GM23248 (cell line): ENCODE measurements around the gene EVX2. TPM values are rescaled to one million over a fixed set of nuclear protein-coding genes. Genes with fewer than 3 reads are reported as not detected.

ENCODE experiments used
- DNase-seq: peaks from one replicate; pipeline ENCODE4 v3.0.0-alpha.2; 2015
- H2AFZ ChIP-seq: fragments of 200-600 bp; sonication (generic); 2 replicates; pipeline ENCODE4 v1.6.1; 2016; ENCODE audit warnings: antibody characterized with exemption
- H3F3A ChIP-seq: fragments of 200-600 bp; sonication (generic); 2 replicates; pipeline ENCODE4 v1.6.1; 2016; ENCODE audit warnings: mild to moderate bottlenecking, antibody characterized with exemption, mixed run types; ENCODE audit not compliant: insufficient read depth
- H3K27ac ChIP-seq: fragments of 200-600 bp; sonication (generic); 2 replicates; pipeline ENCODE4 v1.5.1; 2016; ENCODE audit warnings: mild to moderate bottlenecking
- H3K27me3 ChIP-seq: fragments of 200-600 bp; sonication (generic); replicated peaks from 2 replicates; pipeline ENCODE4 v1.6.1; 2016; ENCODE audit warnings: mild to moderate bottlenecking; ENCODE audit not compliant: insufficient read depth
- H3K36me3 ChIP-seq: fragments of 200-600 bp; sonication (generic); 2 replicates; pipeline ENCODE4 v1.6.1; 2016; ENCODE audit warnings: low read depth, mild to moderate bottlenecking
- H3K4me1 ChIP-seq: fragments of 200-600 bp; sonication (generic); 2 replicates; pipeline ENCODE4 v1.6.1; 2016; ENCODE audit warnings: mild to moderate bottlenecking; ENCODE audit not compliant: insufficient read depth
- H3K4me2 ChIP-seq: fragments of 200-600 bp; sonication (generic); one replicate; pipeline ENCODE4 v1.6.1; 2016; ENCODE audit warnings: mild to moderate bottlenecking; ENCODE audit not compliant: unreplicated experiment
- H3K4me3 ChIP-seq: fragments of 200-600 bp; sonication (generic); 2 replicates; pipeline ENCODE4 v1.5.1; 2016; ENCODE audit warnings: mild to moderate bottlenecking
- H3K79me2 ChIP-seq: fragments of 200-600 bp; sonication (generic); 2 replicates; pipeline ENCODE4 v1.6.1; 2016; ENCODE audit warnings: mild to moderate bottlenecking; ENCODE audit not compliant: insufficient read depth
- H3K9ac ChIP-seq: fragments of 200-600 bp; sonication (generic); 2 replicates; pipeline ENCODE4 v1.6.1; 2016; ENCODE audit warnings: mild to moderate bottlenecking
- H3K9me2 ChIP-seq: fragments of 200-600 bp; sonication (generic); 2 replicates; pipeline ENCODE4 v1.6.1; 2016; ENCODE audit warnings: mixed run types, mild to moderate bottlenecking, moderate library complexity; ENCODE audit not compliant: insufficient read depth
- H3K9me3 ChIP-seq: fragments of 200-600 bp; sonication (generic); one replicate; pipeline ENCODE4 v1.6.1; 2017; ENCODE audit warnings: low read depth
- H4K20me1 ChIP-seq: fragments of 200-600 bp; sonication (generic); 2 replicates; pipeline ENCODE4 v1.6.0; 2016; ENCODE audit not compliant: insufficient read depth
- EZH2 ChIP-seq: fragments of 200-600 bp; sonication (generic); IDR thresholded peaks from 2 replicates; pipeline ENCODE4 v1.6.1; 2018; ENCODE audit warnings: antibody characterized with exemption, mild to moderate bottlenecking; ENCODE audit not compliant: insufficient read depth, poor library complexity, severe bottlenecking
- EZH2phosphoT487 ChIP-seq: fragments of 200-600 bp; sonication (generic); IDR thresholded peaks from 2 replicates; pipeline ENCODE4 v1.6.1; 2018; ENCODE audit warnings: antibody characterized with exemption, moderate library complexity, mild to moderate bottlenecking, low read depth; ENCODE audit not compliant: insufficient read depth
- WGBS, 2 experiments: methylation state at CpG; one replicate each; pipeline ENCODE4 v1.1.6; 2015 to 2017; ENCODE audit warnings: low lambda C conversion rate in 2 of 2, low coverage in 1 of 2; ENCODE audit errors: missing lambda C conversion rate in 2 of 2; 5-methylcytosine and 5-hydroxymethylcytosine counted together
- in situ Hi-C: fragments of 300-500 bp; cut with MboI; formaldehyde crosslinking; loops from 2 replicates; pipeline ENCODE4 v1.15.0; 2020
- polyA plus RNA-seq: library from polyadenylated mRNA; unstranded; fragments of >200 nt; fragmentation: Nextera tagmentation; extraction: Ambion mirVana; gene quantifications from 2 replicates; pipeline ENCODE4 v1.2.1, GENCODE V29; 2016
- total RNA-seq: library from RNA; depleted of rRNA; stranded (reverse); fragments of >200 nt; shearing (Covaris generic); gene quantifications from 2 replicates; pipeline ENCODE4 v1.2.3, GENCODE V29; 2014

EVX2 gene
- total and polyA plus RNA-seq, 2 experiments from 2014 or later, result not detected

DNA sequence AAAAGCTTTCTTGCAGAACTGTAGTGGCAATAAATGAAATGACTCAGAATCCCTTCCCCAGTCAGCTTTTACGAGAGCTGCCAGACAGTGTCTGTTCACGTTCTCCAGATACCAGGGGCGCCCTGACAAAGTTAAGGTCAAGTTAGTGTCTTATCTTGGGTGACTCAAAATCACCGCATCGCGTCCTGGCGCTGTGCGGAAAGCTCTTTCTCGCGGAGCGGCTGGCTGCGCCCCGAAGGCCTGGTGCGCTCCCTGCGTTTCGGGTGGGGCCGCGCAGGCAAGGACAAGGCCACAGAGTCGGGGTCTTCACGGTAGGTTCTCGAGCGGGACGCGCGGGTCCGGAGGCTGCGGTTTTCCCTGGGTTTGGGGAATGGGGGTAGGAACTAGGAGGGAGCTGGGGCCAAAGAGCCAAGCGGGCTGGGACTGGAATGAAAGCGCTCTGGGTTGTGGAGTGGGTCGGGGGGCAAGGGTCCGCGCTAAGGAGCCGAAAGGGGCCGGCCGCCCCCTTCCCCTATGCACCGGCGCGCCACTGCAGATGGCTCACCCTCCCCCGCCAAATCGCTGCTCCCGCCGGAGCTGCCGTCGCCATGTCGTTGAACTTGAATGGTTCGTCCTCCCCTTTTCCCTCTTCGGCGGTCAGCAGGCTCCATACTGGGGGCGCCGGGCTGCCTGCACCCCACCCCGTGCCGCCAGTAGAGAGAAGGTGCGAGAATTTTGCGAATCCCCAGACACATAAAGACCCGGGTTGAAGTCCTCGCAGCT lies 20.7 kb upstream of the EVX2 start:
- peak overlapping the region; percentile 88 for H3K4me3 ChIP-seq
- in situ Hi-C loops, result loop anchor here (25.0 kb wide), 1 partner anchor 1633 kb away; no protein-coding TSS in a partner anchor
- no peak for TF ChIP-seq EZH2
- TF ChIP-seq EZH2phosphoT487, result no peak
- H3K4me1 ChIP-seq, result peaks cover 8% of the 10 kb centered on the region
- no peaks in the 10 kb centered on the region for H3K27me3 ChIP-seq
- peak overlapping the region; percentile 89 for H3K27ac ChIP-seq
- H3K36me3 ChIP-seq, result peaks cover under 1% of the 10 kb centered on the region; the same call in 1 of the 2 replicates
- peaks cover 28% of the 10 kb centered on the region for H3F3A ChIP-seq
- H3K4me2 ChIP-seq, result peak overlapping the region; percentile 95
- 1% methylated on average over 47 to 56 of the region's 56 CpGs for WGBS, 2 experiments
- no peaks in the 10 kb centered on the region for H4K20me1 ChIP-seq
- peak overlapping the region; percentile 93 for H3K9ac ChIP-seq
- no peaks in the 10 kb centered on the region for H3K9me3 ChIP-seq
- H3K9me2 ChIP-seq, result no peaks in the 10 kb centered on the region
- H2AFZ ChIP-seq, result peak overlapping the region; percentile 82
- peaks cover 73% of the 10 kb centered on the region for H3K79me2 ChIP-seq
- peak; percentile 85 for DNase-seq

DNA sequence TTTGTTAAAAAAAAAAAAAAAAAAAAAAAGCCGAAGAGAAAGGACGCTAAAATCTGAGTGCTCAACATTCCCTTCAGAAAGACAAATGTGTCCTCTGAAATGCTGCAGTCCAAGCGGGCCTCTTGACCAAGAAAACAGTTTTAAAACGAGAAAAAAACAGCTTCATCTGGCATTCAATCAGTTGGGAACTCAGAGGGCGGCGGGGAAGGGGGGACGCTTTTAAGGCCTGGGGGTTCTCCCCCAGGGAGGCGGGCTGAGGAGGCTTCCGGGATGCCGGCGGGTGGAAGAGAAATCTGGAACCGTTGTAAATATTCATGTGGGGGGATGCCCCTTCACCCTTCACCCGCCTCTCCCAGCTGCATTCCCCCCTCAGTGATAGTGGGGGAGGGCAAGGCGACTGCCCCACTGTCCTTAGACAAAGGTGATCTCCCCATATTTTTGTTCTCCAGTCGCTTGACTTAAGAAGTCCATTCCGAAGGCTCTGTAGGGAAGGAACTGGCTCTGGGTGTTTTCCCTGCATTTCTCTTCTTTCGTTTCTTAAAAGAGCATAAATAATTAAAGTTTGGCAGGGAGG lies 20.1 kb upstream of the EVX2 start:
- H4K20me1 ChIP-seq, result no peaks in the 10 kb centered on the region
- peak overlapping the region; percentile 95 for H3K4me2 ChIP-seq
- in situ Hi-C loops, result loop anchor here (25.0 kb wide), 1 partner anchor 1633 kb away; no protein-coding TSS in a partner anchor
- H2AFZ ChIP-seq, result peak overlapping the region; percentile 82
- peak overlapping the region; percentile 89 for H3K27ac ChIP-seq
- H3K9me3 ChIP-seq, result no peaks in the 10 kb centered on the region
- H3K36me3 ChIP-seq, result no peaks in the 10 kb centered on the region
- H3K9ac ChIP-seq, result peak overlapping the region; percentile 93
- TF ChIP-seq EZH2phosphoT487 (no peak), EZH2 (no peak)
- H3K4me1 ChIP-seq, result peaks cover 8% of the 10 kb centered on the region
- H3K79me2 ChIP-seq, result peaks cover 66% of the 10 kb centered on the region
- H3K4me3 ChIP-seq, result peak overlapping the region; percentile 88
- no peaks in the 10 kb centered on the region for H3K27me3 ChIP-seq
- peaks cover 23% of the 10 kb centered on the region for H3F3A ChIP-seq
- 1% methylated on average over 16 to 17 of the region's 17 CpGs for WGBS, 2 experiments
- peak; percentile 50 for DNase-seq
- no peaks in the 10 kb centered on the region for H3K9me2 ChIP-seq

DNA sequence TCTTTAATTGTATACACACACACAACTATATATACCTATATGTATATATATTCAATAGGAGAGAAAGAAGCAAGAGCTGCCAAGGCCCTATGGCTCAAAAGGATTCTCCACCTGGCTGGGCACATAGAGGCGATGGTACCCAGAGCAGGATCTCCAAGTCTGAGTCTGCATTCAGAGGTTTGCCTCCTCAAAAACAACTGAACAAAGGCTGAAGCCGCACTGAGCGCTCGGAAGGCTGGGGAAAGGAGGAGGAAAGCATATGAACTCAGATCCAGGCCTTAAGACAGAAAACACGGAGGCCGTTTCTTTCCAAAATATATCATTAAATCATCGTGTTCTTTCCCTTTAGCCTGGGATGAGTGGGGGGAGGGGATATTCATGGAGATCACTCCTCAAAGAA lies 19.4 kb upstream of the EVX2 start:
- in situ Hi-C loops, result loop anchor here (25.0 kb wide), 1 partner anchor 1634 kb away; no protein-coding TSS in a partner anchor
- no peak for TF ChIP-seq EZH2phosphoT487
- no peak for TF ChIP-seq EZH2
- no peaks in the 10 kb centered on the region for H4K20me1 ChIP-seq
- peaks cover 62% of the 10 kb centered on the region for H3K79me2 ChIP-seq
- no peaks in the 10 kb centered on the region for H3K36me3 ChIP-seq
- H3F3A ChIP-seq, result peaks cover 23% of the 10 kb centered on the region
- H3K4me1 ChIP-seq, result peaks cover 8% of the 10 kb centered on the region
- no peaks in the 10 kb centered on the region for H3K9me2 ChIP-seq
- H3K27ac ChIP-seq, result peak overlapping the region; percentile 89
- peak overlapping the region; percentile 82 for H2AFZ ChIP-seq
- H3K4me3 ChIP-seq, result peak overlapping the region; percentile 88
- no peaks in the 10 kb centered on the region for H3K9me3 ChIP-seq
- peak; percentile 49 for DNase-seq
- H3K9ac ChIP-seq, result peak overlapping the region; percentile 93
- WGBS, 2 experiments, result 21 to 29% methylated on average over 7 of the region's 7 CpGs
- H3K27me3 ChIP-seq, result no peaks in the 10 kb centered on the region
- H3K4me2 ChIP-seq, result peak overlapping the region; percentile 95

DNA sequence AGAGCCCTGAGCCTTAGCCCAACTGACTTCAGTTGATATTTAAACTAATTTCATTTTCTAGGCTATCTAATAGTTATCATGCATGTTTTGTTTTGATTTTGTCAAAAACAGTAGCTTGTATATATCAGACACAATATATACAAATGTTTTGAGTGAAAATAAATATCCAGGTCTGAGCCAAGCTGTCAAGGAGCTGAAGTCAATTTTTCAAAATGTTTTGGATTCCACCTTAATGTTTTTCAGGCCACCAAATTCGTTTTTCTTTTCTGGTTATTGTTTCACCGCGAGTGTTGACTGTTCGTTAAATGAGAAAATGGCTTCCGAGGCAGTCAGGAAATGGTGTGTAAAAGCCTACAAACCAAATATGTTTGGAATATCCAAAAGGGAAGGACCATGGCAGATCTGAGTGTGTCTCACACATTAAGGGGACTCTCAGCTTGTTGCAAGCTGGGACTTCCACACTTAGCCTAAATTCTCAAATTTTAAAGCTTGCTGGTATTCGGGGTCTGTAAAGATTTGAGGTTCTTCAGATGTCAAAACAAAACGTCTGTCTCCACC lies 18.6 kb upstream of the EVX2 start:
- 88 to 91% methylated on average over 7 of the region's 7 CpGs for WGBS, 2 experiments
- Histone ChIP-seq H3F3A (peaks cover 23% of the 10 kb centered on the region), H3K36me3 (no peaks in the 10 kb centered on the region), H3K79me2 (peaks cover 56% of the 10 kb centered on the region), H3K4me1 (peaks cover 8% of the 10 kb centered on the region), H4K20me1 (no peaks in the 10 kb centered on the region), H3K27ac (no peak overlapping the region; the same call in 1 of the 2 replicates), H3K27me3 (no peaks in the 10 kb centered on the region), H3K9me3 (no peaks in the 10 kb centered on the region), H3K4me2 (no peak overlapping the region), H3K9ac (0 out of 2 replicates have a peak overlapping the region, but pooled peaks have one; percentile 93), H3K9me2 (no peaks in the 10 kb centered on the region), H2AFZ (no peak overlapping the region; the same call in 1 of the 2 replicates), H3K4me3 (peak overlapping the region; percentile 88; the same call in 1 of the 2 replicates)
- no peak for TF ChIP-seq EZH2
- TF ChIP-seq EZH2phosphoT487, result no peak
- no peak for DNase-seq
- in situ Hi-C loops, result loop anchor here (25.0 kb wide), 1 partner anchor 1635 kb away; no protein-coding TSS in a partner anchor
